DLD1 (cell line): ENCODE results near the gene EIF2B5.
"Not testable (repeated sequence)": the region's sequence is repeated elsewhere in the genome, so short reads cannot be mapped to it uniquely, and the experiment has no call there.

Experiments
- in situ Hi-C: cut with HindIII; loops from 2 replicates; pipeline ENCODE4 v1.10.0; 2017; ENCODE audit warnings: low sequenced_read_pairs

Gene EIF2B5

GRCh38 chr3:184135149-184135910, at the start of gene EIF2B5:
EIF2B5 (plus strand) TSS chr3:184135358; CDS start chr3:184135386, 28 bp downstream.
- in situ Hi-C loops: no loop called here

GRCh38 chr3:184085389-184085852, 49.7 kb upstream of the EIF2B5 start:
- in situ Hi-C loops: no loop called here

- in situ Hi-C loops: no loop called here
Observed at GRCh38 chr3:184092199-184092598, 43.0 kb upstream of the EIF2B5 start.

- in situ Hi-C loops: no loop called here
Observed at GRCh38 chr3:184096811-184097383, 38.3 kb upstream of the EIF2B5 start, which contains the start of gene HTR3E. HTR3E (plus strand) TSS chr3:184097064; CDS start chr3:184097530, 466 bp downstream.

GRCh38 chr3:184097556-184097955, 37.6 kb upstream of the EIF2B5 start:
- in situ Hi-C loops: no loop called here

- in situ Hi-C loops: no loop called here
Observed at GRCh38 chr3:184099806-184100686, 35.1 kb upstream of the EIF2B5 start.

GRCh38 chr3:184110316-184110725, 24.8 kb upstream of the EIF2B5 start:
- in situ Hi-C loops: no loop called here

- in situ Hi-C loops: no loop called here
Observed at GRCh38 chr3:184116017-184116416, 19.1 kb upstream of the EIF2B5 start.

GRCh38 chr3:184117636-184118035, 17.5 kb upstream of the EIF2B5 start:
- in situ Hi-C loops: no loop called here

- in situ Hi-C loops: not testable (repeated sequence)
Observed at GRCh38 chr3:184121031-184121430, 14.1 kb upstream of the EIF2B5 start.

- in situ Hi-C loops: no loop called here
Observed at GRCh38 chr3:184126006-184126405, 9.2 kb upstream of the EIF2B5 start.

GRCh38 chr3:184129012-184129411, 6.1 kb upstream of the EIF2B5 start:
- in situ Hi-C loops: no loop called here

- in situ Hi-C loops: no loop called here
Observed at GRCh38 chr3:184132945-184133344, 2.2 kb upstream of the EIF2B5 start.

GRCh38 chr3:184133840-184134745, 1.1 kb upstream of the EIF2B5 start:
- in situ Hi-C loops: no loop called here

- in situ Hi-C loops: no loop called here
Observed at GRCh38 chr3:184134746-184135148, 411 bp upstream of the EIF2B5 start.

GRCh38 chr3:184135911-184136260, 728 bp downstream of the EIF2B5 start:
- in situ Hi-C loops: no loop called here

GRCh38 chr3:184140436-184140835, 5.3 kb downstream of the EIF2B5 start:
- in situ Hi-C loops: no loop called here

- in situ Hi-C loops: no loop called here
Observed at GRCh38 chr3:184142199-184142598, 7.0 kb downstream of the EIF2B5 start.

- in situ Hi-C loops: no loop called here
Observed at GRCh38 chr3:184143327-184143726, 8.2 kb downstream of the EIF2B5 start.

- in situ Hi-C loops: no loop called here
Observed at GRCh38 chr3:184144505-184144904, 9.3 kb downstream of the EIF2B5 start.
